SK-N-MC (cell line): ENCODE results near the gene UBE3C.
A peak's percentile ranks its signal among the peaks of the same experiment; 100 is the strongest.
"Not testable (repeated sequence)": the region's sequence is repeated elsewhere in the genome, so short reads cannot be mapped to it uniquely, and the experiment has no call there.

Experiments
- DNase-seq: peaks from one replicate; pipeline ENCODE4 v3.0.0-alpha.2; 2011; ENCODE audit warnings: low read depth, low spot score
- H3K27ac ChIP-seq: fragments of 200-600 bp; sonication (generic); 2 replicates; pipeline ENCODE4 v1.5.1; 2016; ENCODE audit warnings: mixed run types
- H3K36me3 ChIP-seq: fragments of 200-600 bp; sonication (generic); 2 replicates; pipeline ENCODE4 v1.6.1; 2017; ENCODE audit warnings: antibody characterized with exemption, low read length, mixed read lengths; ENCODE audit not compliant: insufficient read depth
- H3K4me3 ChIP-seq: fragments of 200-600 bp; sonication (generic); 2 replicates; pipeline ENCODE4 v1.5.1; 2016
- H3K9ac ChIP-seq: fragments of 200-600 bp; sonication (generic); 2 replicates; pipeline ENCODE4 v1.8.0; 2017; ENCODE audit warnings: mixed run types, mixed read lengths; ENCODE audit not compliant: insufficient read length
- H3K9me3 ChIP-seq: fragments of 200-600 bp; sonication (generic); 2 replicates; pipeline ENCODE4 v1.6.1; 2017; ENCODE audit warnings: low read depth, mild to moderate bottlenecking, antibody characterized with exemption, low read length, moderate library complexity, mixed read lengths
- EZH2 ChIP-seq: fragments of 200-600 bp; sonication (generic); IDR thresholded peaks from one replicate; pipeline ENCODE4 v1.6.1; 2017; ENCODE audit warnings: antibody characterized with exemption
- FOXP2 ChIP-seq: optimal IDR thresholded peaks from 2 replicates; pipeline ENCODE3; 2011; ENCODE audit warnings: mild to moderate bottlenecking, moderate library complexity; ENCODE audit not compliant: insufficient read depth; ENCODE audit errors: extremely low read length, control extremely low read depth
- POLR2AphosphoS5 ChIP-seq: IDR thresholded peaks from 2 replicates; pipeline ENCODE4 v1.6.1; 2012; ENCODE audit warnings: mild to moderate bottlenecking, low read depth, low read length, borderline replicate concordance

Gene UBE3C

GRCh38 chr7:157151626-157152339 lies 13.1 kb downstream of the UBE3C start:
- Histone ChIP-seq H3K4me3 (no peak overlapping the region), H3K9me3 (no peaks in the 10 kb centered on the region), H3K36me3 (peaks cover 10% of the 10 kb centered on the region), H3K9ac (no peak overlapping the region), H3K27ac (no peak overlapping the region)
- DNase-seq = no peak
- TF ChIP-seq EZH2 (no peak), FOXP2 (no peak), POLR2AphosphoS5 (no peak)

- H3K27ac ChIP-seq = no peak overlapping the region
- H3K9ac ChIP-seq = no peak overlapping the region
- TF ChIP-seq POLR2AphosphoS5 = no peak
- no peak for TF ChIP-seq FOXP2
- no peak for TF ChIP-seq EZH2
- H3K4me3 ChIP-seq = no peak overlapping the region
- DNase-seq = no peak
- no peaks in the 10 kb centered on the region for H3K9me3 ChIP-seq
- H3K36me3 ChIP-seq = peaks cover 10% of the 10 kb centered on the region
These were observed 13.7 kb downstream of the UBE3C start for GRCh38 chr7:157152391-157152937.

GRCh38 chr7:157153260-157153659 lies 14.5 kb downstream of the UBE3C start:
- Histone ChIP-seq H3K27ac (no peak overlapping the region), H3K9ac (no peak overlapping the region), H3K36me3 (peaks cover 10% of the 10 kb centered on the region), H3K4me3 (no peak overlapping the region), H3K9me3 (no peaks in the 10 kb centered on the region)
- no peak for DNase-seq
- no peak for TF ChIP-seq EZH2
- TF ChIP-seq FOXP2 = no peak
- TF ChIP-seq POLR2AphosphoS5 = no peak

GRCh38 chr7:157155959-157156358 lies 17.2 kb downstream of the UBE3C start:
- DNase-seq = no peak
- Histone ChIP-seq H3K4me3 (no peak overlapping the region), H3K36me3 (peaks cover 7% of the 10 kb centered on the region), H3K27ac (no peak overlapping the region), H3K9ac (no peak overlapping the region), H3K9me3 (no peaks in the 10 kb centered on the region; the same call in 1 of the 2 replicates)
- no peak for TF ChIP-seq FOXP2
- no peak for TF ChIP-seq EZH2
- TF ChIP-seq POLR2AphosphoS5 = no peak

- TF ChIP-seq EZH2 (no peak), POLR2AphosphoS5 (no peak), FOXP2 (no peak)
- Histone ChIP-seq H3K9ac (no peak overlapping the region), H3K27ac (0 out of 2 replicates have a peak overlapping the region, but pooled peaks have one; percentile 34), H3K9me3 (no peaks in the 10 kb centered on the region; the same call in 1 of the 2 replicates), H3K4me3 (no peak overlapping the region), H3K36me3 (peaks cover 12% of the 10 kb centered on the region)
- no peak for DNase-seq
These were observed 19.7 kb downstream of the UBE3C start for GRCh38 chr7:157158400-157158799.

GRCh38 chr7:157159537-157159936 lies 20.8 kb downstream of the UBE3C start:
- peaks cover 21% of the 10 kb centered on the region for H3K36me3 ChIP-seq
- H3K4me3 ChIP-seq, H3K9me3 ChIP-seq, H3K9ac ChIP-seq, DNase-seq, H3K27ac ChIP-seq: not testable (repeated sequence)

- peaks cover 30% of the 10 kb centered on the region for H3K36me3 ChIP-seq
- H3K9ac ChIP-seq = no peak overlapping the region
- H3K9me3 ChIP-seq = no peaks in the 10 kb centered on the region; the same call in 1 of the 2 replicates
- TF ChIP-seq POLR2AphosphoS5 (no peak), FOXP2 (no peak), EZH2 (no peak)
- no peak overlapping the region for H3K27ac ChIP-seq
- no peak for DNase-seq
- no peak overlapping the region for H3K4me3 ChIP-seq
These were observed 21.7 kb downstream of the UBE3C start for GRCh38 chr7:157160433-157160832.

GRCh38 chr7:157165987-157166386 lies 27.3 kb downstream of the UBE3C start:
- Histone ChIP-seq H3K4me3 (no peak overlapping the region), H3K9me3 (no peaks in the 10 kb centered on the region), H3K36me3 (peaks cover 69% of the 10 kb centered on the region), H3K9ac (no peak overlapping the region), H3K27ac (no peak overlapping the region)
- TF ChIP-seq FOXP2 = no peak
- no peak for TF ChIP-seq POLR2AphosphoS5
- TF ChIP-seq EZH2 = no peak
- no peak for DNase-seq

- no peak for DNase-seq
- TF ChIP-seq FOXP2 (no peak), POLR2AphosphoS5 (no peak), EZH2 (no peak)
- peaks cover 77% of the 10 kb centered on the region for H3K36me3 ChIP-seq
These were observed 29.8 kb downstream of the UBE3C start for GRCh38 chr7:157168571-157168970.

More at GRCh38 chr7:157168571-157168970, 29.8 kb downstream of the UBE3C start:
- Histone ChIP-seq H3K9ac (no peak overlapping the region), H3K4me3 (no peak overlapping the region), H3K27ac (0 out of 2 replicates have a peak overlapping the region, but pooled peaks have one; percentile 0), H3K9me3 (no peaks in the 10 kb centered on the region)
